NCI-H524 treated with DMSO at 0.1 percent for 48 hours (cell line): ENCODE measurements around the gene MEAK7.
"Not testable (repeated sequence)": the region's sequence is repeated elsewhere in the genome, so short reads cannot be mapped to it uniquely, and the experiment has no call there.

Experiments used
- DNase-seq: peaks from one replicate; lab custom pipeline; 2025; lab: John Stamatoyannopoulos, UW

The MEAK7 gene

DNA sequence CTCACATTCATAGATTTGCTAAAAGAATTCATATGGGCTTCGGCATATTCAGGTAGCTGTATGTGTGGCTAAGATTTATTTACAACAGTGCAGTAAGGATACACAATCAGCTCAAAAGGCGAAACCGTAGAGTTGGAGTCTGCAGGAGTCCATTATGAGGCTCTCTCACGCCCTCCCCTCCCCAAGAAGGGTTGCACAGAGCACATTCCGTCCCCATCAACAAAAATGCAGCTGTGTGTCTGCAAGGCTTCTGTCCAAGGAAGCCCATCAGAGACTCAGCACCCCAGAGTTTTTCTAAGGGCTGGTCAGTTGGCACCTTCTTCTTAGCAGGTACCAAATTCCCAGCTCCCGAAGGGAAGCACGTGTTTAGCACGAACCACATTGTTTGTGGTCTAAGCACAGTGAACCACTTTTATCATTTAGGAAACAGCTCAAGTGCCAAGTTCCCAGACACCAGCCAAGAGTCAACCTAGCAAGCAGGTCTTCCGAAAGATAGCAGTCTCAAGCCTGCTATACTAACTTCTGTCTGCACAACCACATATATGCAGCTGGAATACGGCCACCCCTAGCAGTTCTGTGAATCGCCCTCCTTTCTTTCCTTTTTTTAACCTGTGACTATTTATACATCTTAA, 28.5 kb upstream of the MEAK7 start:
- DNase-seq = no peak

DNA sequence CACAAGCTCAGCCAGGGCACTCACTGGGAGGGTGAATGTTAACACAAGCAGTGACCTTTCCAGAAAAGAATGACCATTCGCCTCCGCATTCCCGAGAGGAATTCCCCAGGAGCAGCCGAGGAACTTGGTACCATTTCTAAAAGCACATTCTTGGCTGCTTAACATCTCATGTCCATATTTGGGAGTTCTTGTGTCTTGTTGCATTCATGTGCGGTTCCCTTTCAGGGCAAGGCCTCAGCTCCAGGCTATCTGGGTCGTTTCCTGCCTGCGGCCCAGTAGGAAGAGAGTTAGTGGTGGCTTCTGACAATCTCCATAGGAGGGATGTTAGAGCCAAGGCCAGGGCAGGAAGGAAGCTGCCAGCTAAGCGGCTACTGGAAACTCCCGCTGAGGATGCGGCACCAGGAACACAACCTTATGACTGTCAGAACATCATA, 27.8 kb upstream of the MEAK7 start:
- DNase-seq = no peak

DNA sequence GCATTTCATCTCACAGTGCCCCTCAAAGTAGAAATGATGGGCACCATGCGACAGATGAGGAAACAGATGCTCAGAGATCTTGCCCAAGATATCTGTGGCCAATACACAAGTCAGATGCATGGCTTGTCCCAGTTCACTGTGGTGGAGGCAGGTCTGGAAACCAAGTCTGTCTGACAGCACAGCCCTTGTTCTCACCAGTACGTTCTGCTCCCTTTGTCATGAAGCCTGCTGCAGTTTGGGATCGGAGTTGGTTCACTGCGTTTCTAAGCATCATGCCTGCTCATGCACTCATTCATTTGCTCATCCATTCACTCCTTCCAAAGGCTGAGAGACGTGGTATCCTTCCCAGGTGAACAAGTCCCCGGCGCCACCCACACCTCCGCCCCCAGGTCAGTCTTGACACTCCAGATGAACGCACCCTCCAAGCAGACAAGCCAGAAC, 27.2 kb upstream of the MEAK7 start:
- DNase-seq = peak; percentile 94

DNA sequence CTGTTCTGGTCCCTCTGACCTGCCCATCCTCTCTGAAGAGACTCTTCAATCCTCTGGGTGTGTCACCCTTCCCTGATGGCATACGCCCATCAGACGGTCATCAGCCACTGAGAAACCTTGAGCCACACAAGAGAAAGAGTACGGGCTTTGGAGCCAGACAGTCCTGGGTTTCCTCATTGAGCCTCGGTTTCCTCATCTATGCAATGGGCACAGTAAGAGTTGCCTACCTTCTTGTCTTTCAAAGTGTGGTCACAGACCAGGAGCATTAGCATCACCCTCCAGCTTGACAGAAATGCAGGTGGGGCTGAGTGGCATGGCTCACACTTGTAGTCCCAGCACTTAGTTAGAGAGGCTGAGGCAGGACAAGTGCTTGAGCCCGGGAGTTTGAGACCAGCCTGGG, 26.1 kb upstream of the MEAK7 start:
- DNase-seq = no peak

DNA sequence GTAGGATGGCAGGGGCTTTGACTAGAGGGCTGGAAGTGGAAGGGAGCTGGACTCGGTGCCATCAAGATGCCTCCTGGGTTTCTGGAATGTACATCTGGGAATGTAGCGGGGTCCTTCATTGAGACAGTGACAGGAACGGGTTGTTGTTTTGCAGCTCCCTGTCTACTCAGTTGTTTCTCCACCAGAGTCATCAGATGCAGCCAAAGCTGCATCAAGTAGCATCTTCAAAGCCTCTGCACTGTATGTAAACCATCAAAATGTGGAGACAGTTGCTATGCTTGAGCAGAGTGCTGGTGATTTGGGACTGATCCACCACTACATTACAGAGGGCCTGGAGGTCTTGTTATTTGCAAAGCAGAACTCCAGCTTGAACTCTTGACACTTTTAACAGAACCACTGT, 25.1 kb upstream of the MEAK7 start:
- no peak for DNase-seq

DNA sequence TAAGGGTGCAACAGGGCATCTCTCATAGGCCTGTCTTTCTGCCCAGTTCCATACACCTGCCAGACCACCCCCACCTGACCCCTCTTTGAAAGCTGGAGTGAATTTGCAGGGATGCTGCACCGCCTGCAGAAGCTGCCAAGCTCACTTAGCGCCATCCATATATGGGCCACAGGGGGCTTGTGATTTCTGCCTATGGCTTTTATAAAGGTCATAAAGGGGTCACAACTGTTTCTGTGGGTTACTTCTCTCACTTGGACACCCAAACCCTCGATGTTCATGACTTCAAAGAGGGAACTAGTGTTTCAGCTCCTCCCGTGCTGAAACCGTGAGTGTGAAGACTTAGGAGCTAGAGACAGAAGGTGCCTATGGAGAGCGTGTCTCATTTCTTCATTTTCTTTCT, 23.9 kb upstream of the MEAK7 start:
- DNase-seq = no peak

DNA sequence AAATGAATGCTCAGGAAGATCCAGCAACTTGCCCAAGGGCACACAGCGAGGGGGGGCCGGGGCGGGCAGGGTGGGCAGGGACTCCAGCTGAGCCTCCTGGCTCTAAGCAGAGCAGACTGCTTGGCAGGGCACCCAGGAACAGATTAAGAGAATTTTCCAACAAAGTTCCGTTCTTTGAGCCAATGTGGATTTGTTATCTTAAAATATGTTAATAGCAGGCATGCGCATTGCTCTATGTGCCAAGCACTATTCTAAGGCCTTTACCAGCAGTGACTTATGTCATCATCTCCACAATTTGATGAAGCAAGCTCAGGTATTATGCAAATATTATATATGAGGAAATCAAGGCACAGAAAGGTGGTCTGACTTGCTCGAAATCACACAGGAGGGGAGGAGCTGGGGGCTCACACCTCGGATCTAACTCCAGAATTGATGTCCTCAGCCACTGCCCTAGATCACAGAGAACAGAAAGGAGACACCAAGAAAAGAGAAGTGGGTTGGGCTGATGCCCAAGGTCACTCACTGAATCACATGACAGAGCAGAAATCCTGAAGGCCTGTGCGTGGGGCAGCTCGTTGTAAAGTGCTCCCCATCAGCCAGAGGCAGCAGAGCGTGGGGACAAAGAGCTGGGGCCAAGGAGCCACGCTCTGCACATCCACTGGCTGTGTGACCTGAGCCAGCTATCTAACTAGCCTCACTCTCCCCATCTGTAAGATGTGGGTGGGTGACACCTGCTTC, 23.2 kb upstream of the MEAK7 start:
- DNase-seq = no peak

DNA sequence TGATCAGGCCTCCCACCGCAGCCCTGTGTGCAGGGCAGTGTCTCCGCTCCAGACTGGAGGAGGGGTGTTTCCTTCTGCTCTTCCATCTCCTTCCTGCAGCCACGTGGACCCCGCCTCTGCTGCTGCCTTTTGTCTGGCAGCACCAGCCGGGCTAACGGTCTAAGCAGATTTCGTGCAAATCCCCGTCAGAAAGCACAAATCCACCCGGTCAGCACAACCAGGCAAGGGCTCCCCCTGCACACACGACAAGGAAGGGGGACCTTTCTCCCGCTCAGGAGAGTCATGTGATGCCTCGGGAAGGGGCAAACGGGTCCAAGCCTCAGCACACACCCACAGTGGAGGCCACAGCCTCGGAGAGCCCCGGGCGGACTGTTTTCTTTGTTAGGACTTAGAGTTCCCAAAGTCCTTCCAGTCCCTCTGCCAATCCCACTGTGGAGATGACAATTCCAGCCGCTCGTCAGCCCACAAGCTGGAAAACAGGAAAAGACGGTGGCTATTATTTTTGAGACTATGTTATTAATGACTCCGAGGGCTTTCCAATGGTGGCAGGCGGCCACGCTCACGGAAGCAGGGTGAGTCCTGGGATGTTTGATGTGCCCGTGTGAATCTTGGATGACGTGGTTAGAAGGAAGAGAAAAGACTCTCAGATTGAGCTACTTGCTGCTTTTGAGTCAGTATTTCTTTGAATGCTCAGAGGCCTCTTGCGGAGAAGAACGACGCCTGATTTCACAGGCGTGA, 22.5 kb upstream of the MEAK7 start:
- DNase-seq = peak; percentile 64

DNA sequence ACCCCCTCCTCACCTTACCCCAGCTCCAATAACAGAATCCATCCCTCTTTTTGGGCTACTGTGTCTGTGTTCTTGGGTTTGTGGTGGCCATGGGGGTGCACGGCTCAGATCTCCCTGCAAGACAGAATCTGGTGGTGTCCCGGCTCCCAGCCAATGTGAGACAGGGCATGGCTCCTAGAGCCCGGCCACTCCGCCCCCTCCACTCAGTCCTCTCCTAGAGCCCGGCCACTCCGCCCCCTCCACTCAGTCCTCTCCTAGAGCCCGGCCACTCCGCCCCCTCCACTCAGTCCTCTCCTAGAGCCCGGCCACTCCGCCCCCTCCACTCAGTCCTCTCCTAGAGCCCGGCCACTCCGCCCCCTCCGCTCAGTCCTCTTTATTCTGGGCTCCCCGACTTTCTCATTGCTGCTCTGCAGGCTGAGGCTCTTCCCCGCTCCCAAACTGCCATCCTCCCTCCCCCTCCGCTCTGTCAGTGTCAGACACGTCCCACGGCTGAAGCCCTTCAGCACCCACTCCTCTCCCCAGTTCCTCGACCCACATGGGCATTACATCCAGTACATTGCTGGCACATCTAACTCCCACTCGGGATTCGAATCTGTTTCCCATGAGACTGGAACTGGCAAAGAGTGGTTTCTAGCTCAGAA, 20.6 kb upstream of the MEAK7 start:
- DNase-seq = not testable (repeated sequence)

DNA sequence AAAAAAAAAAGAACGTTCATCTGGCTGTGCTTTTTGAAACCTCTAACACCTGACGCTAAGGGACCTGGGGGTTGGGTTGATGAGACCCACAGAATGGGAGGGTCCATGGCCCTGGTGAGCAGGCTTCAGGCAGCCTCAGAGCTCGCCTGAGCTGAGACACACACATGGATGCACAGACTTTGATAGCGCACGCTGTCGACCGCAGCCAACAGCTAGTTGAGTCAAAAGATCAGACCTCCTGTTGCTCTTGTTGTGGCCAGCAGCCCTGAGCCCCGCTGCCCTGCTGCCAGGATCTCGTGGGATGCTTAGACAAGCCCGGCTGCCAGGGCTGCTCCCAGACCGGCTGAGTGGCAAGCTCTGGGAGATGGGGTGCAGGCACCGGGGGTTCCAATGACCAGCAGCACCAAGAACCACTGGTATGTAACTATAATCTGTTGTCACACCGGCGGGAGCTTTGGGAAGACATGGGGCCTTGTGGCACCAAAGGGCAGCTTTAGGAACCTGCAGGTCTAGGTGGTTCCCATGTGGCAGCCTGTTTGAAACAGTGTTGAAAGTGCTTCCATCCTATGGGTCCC, 20.0 kb upstream of the MEAK7 start:
- DNase-seq = no peak

DNA sequence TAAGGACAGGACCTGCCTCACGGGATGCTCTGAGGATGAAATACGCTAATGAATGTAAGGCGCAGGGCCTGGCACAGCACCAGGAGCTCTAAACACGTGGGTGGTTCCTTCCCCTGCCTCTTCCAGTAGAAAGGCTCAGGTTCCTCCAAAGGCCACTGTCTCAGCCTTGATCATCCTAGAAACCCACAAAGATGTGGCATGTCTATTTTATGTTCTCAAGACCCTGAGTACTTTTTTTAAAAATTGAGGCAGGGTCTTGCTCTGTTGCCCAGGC, 17.0 kb upstream of the MEAK7 start:
- DNase-seq = no peak

DNA sequence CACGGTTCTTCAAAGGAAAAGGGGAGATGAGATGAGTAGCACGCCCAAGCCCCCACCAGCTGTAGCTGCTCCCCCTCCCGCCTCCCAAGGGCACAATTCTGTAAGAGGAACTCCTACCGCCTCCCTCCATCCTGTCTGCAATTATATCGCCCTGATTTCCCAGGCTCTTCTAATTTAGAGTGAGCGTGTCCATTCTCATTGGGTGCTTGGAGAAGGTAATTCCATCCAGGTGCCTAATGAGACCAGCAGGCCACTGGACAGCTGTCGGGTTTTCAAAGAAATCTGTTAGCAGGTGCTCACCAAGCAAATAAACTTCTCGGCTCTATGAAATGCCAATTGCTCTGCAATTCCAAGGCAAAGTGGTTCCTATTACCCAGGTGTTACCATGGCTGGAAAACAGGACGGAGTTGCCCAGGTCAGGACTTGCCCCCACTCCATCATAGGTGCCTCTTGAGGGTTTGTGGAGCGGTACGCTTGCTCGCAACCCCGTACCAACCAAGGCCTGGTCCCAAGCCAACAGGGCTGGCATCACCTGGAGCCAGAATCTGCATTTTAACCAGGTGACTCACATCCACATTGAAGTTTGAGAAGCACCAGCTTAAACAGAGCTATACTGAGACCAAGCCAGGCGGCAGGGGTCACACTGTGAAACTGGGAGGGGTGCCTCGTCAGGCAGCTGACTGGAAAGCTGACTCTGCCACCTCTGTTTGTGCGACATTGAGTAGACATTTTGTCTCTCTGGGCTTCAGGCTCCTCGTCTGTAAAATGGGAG, 16.5 kb upstream of the MEAK7 start:
- peak; percentile 91 for DNase-seq

DNA sequence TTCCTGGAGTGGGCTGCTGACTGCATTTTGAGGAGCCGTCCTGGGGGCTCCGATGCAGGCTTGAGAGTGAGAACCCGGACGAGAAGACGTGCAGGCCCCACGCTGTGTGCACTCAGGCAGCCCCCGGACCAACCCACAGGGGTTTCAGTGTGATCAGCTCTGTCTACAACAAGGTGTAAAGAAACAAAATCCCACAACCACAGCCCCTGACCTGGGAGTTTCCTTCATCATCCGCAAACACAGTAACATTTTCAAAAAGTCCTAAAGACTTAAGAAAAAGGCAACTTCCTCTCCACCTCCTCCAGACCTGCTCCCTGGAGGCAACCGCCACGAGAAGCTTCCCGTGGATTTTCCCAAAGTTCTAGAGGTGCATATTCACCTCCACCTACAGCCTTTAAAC, 15.4 kb upstream of the MEAK7 start:
- DNase-seq = no peak

DNA sequence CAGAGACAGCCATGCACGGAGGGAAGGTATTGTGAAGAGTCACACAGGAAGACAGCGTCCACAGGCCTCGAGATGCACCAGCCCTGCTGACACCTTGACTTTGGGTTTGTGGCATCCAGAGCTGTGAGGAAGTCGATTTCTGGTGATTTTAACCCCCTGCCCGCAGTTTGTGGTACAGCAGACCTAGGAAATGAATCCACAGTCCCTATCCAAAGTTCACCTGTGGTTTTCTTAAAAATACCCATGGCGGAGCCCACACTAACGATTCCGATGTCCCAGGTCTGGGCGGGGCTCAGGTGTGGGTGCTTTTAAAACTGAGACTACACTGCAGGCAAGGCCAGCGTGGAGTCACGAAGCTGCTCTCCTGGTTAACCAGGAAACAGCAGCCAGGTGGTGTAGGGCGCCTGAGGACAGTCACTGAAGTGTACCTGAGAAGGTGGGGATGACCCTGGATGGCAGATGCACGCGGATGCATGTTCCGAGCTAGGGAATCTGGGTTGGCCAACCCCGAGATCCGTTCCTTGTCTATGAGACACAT, 14.4 kb upstream of the MEAK7 start:
- DNase-seq = no peak

DNA sequence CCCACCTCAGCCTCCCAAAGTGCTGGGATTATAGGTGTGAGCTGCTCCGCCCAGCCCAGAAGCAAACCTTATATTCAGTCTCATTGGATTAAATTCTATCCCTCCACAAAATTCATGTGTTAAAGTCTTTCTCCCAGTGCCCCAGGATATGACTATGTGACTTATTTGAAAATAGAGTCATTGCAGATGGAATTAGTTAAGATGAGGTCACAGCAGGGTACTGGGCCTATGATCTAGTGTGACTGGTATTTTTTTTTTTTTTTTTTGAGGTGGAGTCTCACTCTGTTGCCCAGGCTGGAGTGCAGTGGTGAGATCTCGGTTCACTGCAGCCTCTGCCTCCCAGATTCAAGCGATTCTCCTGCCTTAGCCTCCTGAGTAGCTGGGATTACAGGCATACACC, 13.8 kb upstream of the MEAK7 start:
- DNase-seq = not testable (repeated sequence)

DNA sequence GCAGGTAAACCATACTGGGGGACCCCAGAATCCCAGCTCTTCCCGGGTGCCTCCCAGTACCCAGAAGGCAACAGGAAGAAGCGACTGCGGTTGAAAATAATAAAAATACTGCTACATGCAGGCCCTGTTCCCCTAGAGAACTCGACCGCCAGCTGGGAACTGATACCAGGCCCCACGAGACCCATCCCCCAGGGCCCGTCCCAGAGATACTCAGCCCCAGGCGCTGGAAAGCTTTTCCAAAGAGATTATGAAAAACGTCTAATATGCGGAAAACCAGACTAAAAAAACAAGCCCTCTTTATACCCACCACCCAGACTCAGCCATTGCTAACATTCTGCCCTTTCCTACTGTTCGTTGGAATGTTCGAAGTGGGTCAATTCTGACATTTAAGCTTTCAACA, 12.9 kb upstream of the MEAK7 start:
- DNase-seq = no peak

DNA sequence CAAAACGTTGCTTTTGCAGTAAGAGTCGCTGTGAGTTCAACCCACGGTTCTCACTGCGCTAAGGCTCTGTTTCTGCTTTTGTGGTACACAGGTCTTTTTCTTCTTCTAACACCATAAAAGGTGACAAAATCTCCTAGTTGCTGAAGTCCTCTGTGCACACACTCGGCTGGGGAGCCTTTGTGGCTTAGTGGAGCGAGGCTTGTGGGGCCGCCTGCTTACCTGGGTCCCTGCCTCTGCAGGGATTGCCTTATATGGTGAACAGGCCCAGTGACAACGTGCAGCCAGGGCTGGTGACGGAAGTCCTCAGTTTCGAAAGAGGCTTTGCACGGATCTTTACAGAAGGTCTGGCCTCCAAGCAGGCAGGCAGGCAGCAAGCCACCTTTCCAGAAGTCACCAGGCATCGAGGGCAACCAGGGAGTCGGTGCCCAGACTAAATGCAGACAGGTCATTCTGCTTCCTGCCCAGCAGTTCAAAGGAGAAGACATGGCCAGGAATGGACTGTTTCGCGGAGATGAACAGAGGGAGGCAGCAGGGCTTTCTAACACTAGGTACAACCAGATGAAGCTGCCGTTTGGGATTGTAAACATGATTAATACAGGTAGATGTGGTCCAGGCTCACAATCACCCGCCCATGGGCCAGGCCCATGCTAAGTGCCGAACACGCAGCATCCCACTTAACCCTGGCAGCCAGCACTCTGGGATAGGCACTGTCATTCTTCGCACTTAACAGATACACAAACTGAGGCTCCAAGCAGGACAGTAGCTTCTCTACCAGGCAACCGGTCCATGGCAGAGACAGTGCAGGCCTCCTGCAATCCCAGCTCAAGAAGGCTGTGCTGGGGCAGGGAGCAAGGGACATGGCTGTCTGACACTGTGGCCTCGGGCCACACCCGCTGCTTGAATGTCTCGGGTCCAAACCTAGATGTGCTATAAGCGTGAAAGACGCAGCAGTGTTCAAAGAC, 10.7 kb upstream of the MEAK7 start:
- DNase-seq = no peak

DNA sequence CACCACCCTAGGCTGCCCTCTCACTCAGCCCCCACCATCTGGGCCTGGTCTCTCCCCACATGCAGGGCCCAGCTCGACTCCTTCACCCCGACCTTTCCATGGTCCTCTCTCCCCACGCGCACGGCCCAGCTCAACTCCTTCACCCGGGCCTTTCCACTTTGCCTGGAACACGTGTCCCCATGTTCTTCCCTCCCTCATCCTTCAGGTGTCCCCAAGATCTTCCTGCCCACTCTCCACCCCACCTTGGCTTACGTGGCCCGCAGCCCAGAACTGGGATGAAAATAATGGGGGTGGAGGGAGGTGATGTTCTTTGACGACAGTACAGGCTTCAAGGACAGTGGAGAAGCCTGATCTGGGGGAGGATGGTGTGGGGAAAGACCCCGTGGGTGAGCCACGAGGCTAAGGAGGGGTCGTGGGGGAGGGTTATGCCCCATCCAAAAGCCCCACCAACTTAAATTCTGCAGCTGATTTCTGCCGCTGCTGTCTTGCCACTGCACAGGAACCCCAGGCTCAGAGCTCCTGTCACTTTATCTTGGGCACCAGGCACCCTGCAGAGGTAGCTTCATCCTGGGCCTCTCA, 9.9 kb upstream of the MEAK7 start:
- DNase-seq = no peak

DNA sequence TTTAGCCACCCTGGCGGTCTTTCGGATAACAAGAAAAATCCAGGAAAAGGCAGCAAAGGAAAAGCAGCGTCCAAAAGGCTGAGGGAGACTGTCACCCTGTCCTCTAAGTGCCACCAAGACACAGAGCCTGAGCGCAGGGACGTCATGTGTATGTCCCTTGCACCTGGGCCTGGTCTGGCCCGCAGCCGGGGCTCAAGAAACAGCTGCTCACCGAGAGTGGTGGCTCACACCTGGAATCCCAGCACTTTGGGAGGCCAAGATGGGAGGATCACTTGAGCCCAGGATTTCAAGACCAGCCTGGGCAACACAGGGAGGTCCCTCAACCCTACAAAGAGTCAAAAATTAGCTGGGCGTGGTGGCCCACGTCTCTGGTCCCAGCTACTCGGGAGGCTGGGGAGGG, 9.2 kb upstream of the MEAK7 start:
- DNase-seq = no peak

DNA sequence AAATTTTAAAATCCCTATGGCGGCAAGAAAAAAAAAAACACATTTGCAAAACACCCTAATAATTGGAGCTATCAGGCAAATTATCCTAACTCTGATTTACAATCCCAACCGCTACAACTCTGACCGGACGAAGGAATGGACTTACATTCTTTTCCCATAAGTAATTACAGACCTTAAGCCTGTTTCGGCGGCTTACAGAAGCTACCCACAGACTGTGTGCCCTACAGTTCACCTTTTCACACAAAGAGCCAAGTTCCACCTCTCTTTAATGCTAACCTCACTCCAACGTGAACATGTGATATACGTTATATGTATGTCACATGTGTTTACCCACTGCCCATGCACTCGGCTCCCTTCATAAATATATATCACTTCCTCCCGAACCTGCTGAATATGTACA, 8.7 kb upstream of the MEAK7 start:
- no peak for DNase-seq
